NCI-H2227 treated with DMSO at 0.1 percent for 48 hours (cell line): ENCODE data around the gene TBL2.
A peak's percentile ranks its signal among the peaks of the same experiment; 100 is the strongest.
"Not testable (repeated sequence)": the region's sequence is repeated elsewhere in the genome, so short reads cannot be mapped to it uniquely, and the experiment has no call there.

Experiments used
- DNase-seq: peaks from one replicate; lab custom pipeline; 2025; lab: John Stamatoyannopoulos, UW

TBL2 gene

DNA sequence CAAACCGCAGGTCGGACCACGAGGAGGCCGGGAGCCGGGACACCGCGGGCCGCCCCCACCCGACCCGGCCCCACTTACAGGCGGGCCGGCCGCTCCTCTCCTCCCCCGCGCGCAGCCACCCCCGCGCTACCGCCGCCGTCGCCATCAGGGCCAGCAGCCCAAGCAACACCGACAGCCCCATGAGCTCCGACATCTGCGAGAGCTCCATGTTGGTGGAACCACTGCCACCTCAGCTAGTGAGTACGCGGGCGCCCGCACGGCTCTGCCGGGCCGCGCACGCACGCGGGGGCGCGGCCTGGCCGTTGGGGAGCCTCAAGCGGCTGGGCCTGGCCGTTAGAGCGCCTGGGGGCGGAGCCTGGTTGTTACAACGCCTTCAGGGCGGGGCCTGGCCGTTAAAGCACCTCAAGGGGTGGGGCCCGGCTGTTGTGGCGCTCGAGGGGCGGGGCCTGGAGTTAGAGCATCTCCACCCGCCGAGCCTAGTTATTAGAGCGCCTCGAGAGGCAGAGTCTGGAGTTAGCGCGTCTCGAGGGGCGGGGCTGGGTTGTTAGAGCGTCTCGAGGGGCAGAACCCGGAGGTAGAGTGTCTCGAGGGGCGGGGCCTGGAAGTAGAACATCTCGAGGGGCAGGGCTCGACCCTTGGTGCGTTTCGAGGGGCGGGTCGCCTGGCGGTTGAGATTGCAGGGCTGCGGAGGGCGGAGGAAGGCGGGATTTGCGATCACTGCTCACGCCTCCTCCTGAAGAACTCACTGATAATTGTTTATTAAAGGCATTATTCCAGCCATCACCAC, at the start of gene TBL2:
Gene TBL2 (minus strand): TSS at position 238 of the 787 bp plus-strand sequence. CDS start 30 bp downstream, at position 208.
- peak; percentile 99 for DNase-seq

DNA sequence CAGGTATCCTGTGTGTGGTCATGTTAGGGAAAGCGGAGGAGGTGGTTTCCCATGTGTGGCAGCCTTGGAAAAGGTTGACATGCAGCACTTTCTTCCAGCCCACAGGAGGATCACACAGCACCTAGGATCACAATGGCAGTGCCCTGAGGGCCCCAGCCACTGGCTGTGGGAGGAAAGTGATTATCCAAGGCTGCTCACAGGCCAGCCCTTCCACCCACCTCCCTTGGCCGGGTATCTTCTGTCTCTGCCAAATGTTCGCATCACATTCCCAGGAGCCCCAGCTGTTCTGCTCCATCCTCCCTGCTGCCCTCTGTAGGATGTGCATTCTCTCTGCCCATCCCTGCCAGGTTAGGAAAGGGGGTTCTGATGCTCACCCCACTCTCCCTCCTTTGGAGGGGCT, 48.4 kb upstream of the TBL2 start:
- no peak for DNase-seq

GRCh38 chr7:73625276-73625675, 46.9 kb upstream of the TBL2 start:
- DNase-seq = no peak

DNA sequence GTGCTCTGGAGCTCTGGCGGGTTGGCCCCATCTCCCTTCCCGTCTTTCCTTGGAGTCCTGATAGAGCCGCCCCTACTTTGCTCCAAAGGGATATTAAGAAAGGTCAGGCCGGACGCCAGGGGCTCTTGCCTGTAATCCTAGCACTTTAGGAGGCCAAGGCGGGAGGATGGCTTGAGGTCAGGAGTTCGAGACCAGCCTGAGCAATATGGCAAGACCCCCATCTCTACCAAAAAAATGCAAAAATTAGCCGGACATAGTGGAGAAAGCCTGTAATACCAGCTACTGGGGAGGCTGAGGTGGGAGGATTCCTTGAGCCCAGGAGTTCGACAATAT, 46.3 kb upstream of the TBL2 start:
- no peak for DNase-seq

GRCh38 chr7:73623798-73624668, 45.7 kb upstream of the TBL2 start, which contains the start of gene MLXIPL:
MLXIPL (minus strand) TSS chr7:73624522; CDS start chr7:73624492, 30 bp downstream.
- peak; percentile 80 for DNase-seq

GRCh38 chr7:73622909-73623797, 44.8 kb upstream of the TBL2 start:
- DNase-seq = no peak

- DNase-seq = no peak
Measured at GRCh38 chr7:73622527-73622908, 44.1 kb upstream of the TBL2 start.

- DNase-seq = no peak
Measured at GRCh38 chr7:73621168-73622063, 43.0 kb upstream of the TBL2 start.

DNA sequence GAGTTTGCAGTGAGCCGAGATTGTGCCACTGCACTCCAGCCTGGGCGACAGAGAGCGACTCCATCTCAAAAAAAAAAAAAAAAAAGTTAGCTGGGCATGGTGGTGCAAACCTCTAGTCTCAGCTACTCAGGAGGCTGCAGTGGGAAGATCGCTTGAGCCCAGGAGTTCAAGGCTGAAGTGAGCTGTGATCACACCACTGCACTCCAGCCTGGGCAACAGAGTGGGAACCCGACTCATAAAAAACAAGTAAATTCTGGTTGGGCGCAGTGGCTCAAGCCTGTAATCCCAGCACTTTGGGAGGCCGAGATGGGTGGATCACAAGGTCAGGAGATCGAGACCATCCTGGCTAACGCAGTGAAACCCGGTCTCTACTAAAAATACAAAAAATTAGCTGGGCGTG, 41.0 kb upstream of the TBL2 start:
- not testable (repeated sequence) for DNase-seq

- no peak for DNase-seq
Measured at GRCh38 chr7:73618538-73618937, 40.2 kb upstream of the TBL2 start.

GRCh38 chr7:73617520-73617919, 39.1 kb upstream of the TBL2 start:
- DNase-seq = not testable (repeated sequence)

GRCh38 chr7:73615886-73616285, 37.5 kb upstream of the TBL2 start:
- no peak for DNase-seq

DNA sequence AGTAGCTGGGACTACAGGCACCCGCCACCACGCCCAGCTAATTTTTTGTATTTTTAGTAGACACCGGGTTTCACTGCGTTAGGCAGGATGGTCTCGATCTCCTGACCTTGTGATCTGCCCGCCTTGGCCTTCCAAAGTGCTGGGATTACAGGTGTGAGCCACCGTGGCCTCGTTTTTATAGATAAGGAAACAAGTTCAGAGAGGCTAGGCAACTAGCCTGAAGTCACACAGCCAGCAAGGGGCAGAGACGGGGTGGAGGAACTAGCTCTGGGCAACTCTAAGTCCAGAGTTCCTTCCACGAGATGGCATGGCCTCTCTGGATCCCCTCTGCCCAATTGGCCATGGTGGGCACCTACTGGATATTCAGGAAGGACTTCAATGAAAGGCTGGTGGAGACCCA, 36.6 kb upstream of the TBL2 start:
- DNase-seq = not testable (repeated sequence)

- no peak for DNase-seq
Measured at GRCh38 chr7:73613954-73614735, 35.8 kb upstream of the TBL2 start.

GRCh38 chr7:73612598-73613269, 34.4 kb upstream of the TBL2 start:
- no peak for DNase-seq

DNA sequence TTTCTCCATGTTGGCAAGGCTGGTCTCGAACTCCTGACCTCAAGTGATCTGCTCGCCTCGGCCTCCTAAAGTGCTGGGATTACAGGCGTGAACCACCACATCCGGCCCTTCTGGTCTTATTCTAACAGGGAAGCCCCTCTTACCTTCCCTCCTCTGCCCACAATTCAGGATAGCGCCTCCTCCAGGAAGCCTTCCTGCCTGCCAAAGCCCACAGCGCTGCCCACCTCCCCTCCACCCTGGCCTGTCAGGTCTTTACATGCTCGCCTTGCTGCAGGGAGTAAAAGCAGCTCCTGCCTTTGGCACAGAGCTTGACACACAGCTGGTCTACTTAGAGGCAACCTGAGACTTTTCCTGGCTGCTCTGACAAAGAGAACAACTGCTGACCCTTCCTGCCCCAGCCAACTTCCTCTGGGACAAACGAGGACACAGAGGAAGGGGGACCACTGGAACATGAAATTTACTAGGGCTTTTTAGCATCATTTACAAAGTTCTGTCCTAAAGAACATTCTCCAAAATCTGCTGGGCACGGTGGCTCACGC, 32.7 kb upstream of the TBL2 start:
- no peak for DNase-seq

DNA sequence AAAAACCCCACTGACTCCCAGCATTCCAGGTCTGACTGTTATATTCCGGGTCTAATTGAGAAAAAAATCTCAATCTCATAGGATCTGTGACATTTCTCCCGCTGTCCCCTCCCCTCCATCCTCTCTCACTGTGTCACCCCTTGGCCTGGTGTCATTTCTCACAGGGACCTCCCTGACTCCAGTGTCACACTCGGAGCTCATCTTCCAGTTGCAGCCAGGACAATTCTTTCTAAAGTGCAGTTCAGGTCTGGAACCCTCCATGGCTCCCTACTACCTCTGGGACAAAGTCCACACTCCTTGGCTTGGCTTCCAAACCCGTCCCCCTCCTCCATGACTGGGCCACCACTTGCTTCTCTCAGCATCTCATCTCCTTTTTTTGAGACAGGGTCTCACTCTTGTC, 31.7 kb upstream of the TBL2 start:
- no peak for DNase-seq

DNA sequence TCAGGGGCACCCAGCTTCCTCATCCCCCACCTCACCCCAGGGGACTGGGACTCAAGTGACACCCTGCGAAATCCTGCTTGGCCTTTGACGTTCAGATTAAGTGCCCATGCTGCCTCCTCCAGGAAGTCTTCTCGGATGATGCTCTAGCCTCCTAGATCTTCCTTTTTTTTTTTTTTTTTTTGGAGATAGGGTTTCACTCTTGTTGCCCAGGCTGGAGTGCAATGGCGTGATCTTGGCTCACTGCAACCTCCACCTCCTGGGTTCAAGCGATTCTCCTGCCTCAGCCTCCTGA, 29.3 kb upstream of the TBL2 start:
- DNase-seq = not testable (repeated sequence)

DNA sequence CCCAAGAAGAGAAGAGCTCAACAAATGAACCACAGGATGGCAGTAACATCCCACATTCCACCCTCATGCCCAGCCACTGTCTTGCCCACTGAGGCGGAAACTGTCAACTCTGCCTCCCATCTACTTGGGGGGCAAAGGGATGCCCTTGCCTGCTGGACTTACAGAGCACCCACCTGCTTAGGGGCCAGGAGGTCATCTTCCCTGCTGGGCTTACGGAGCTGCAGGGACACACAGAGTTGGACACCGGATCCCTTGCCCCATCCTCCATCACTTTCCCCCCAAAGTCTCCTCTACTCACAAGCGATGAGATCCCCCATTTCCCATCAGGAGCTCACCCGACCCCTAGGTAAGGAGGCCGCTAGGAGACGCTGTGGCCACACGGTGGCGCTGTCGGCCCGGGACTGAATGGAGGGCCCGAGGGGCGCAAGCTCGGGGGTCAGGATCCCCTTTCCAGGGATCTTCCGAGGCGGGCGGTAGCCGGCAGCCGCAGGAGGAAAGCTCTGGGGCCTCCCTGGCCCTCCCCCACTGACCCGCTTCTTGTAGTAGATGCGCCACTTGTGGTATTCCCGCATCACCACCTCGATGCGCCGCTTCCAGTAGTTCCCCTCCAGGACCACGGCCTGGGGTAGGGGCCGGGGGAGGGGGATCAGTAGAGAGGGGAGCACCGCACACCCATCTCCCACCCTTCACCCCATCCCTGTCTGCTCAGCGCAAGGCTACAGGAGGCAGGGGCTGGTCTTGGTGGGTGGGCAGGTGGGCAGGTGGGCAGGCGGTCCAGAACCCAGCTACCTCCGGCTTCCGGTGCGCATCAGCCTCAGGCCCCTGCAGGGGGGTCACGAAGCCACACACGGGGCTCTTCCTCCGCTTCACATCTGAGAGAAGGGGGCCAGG, 28.7 kb upstream of the TBL2 start:
- peak; percentile 26 for DNase-seq
